ENCODE measurements around the gene SLCO4A1. TPM values are rescaled to one million over a fixed set of nuclear protein-coding genes. Genes with fewer than 3 reads are reported as not detected.
"Not testable (repeated sequence)": the region's sequence is repeated elsewhere in the genome, so short reads cannot be mapped to it uniquely, and the experiment has no call there.

Gene SLCO4A1
- polyA plus RNA-seq, 1 donor = 0.30 TPM

DNA sequence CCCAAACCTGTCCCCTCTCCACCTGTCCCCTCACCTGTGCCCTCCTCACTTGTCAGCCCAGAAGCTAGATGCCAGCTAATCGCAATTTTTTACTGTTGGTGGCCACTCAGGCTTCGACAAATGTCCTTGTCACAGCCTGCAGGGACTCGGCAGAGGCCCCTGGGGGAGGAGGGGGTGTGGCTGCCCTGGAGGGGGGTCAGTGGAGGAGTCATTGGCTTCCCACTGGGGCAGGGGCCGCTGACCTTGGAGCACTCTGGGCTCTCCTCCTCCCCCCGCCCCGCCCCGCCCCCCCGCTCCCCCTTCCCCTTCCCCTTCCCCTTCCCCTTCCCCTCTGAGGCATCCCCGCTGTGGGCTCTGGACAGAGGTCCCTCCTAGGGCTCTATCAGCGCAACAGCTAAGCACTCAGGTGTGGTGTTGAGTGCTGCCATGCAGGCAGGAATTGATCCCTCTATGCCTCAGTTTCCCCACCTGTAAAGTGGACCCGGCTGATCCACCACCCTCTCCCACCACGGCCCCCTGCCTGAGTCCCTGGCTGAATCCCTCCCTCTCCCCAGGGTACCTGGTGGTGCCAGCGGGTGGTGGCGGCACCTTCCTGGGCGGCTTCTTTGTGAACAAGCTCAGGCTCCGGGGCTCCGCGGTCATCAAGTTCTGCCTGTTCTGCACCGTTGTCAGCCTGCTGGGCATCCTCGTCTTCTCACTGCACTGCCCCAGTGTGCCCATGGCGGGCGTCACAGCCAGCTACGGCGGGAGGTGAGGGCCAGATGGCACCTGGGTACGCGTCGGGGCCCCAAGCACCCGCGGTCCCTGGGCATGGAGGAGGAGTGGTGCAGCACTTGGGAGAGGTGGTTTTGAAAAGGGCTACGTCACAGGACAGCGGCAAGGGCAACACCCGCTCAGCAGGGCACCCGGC, 23.8 kb downstream of the SLCO4A1 start:
- no peak for DNase-seq (ENCODE audit: low read depth)

DNA sequence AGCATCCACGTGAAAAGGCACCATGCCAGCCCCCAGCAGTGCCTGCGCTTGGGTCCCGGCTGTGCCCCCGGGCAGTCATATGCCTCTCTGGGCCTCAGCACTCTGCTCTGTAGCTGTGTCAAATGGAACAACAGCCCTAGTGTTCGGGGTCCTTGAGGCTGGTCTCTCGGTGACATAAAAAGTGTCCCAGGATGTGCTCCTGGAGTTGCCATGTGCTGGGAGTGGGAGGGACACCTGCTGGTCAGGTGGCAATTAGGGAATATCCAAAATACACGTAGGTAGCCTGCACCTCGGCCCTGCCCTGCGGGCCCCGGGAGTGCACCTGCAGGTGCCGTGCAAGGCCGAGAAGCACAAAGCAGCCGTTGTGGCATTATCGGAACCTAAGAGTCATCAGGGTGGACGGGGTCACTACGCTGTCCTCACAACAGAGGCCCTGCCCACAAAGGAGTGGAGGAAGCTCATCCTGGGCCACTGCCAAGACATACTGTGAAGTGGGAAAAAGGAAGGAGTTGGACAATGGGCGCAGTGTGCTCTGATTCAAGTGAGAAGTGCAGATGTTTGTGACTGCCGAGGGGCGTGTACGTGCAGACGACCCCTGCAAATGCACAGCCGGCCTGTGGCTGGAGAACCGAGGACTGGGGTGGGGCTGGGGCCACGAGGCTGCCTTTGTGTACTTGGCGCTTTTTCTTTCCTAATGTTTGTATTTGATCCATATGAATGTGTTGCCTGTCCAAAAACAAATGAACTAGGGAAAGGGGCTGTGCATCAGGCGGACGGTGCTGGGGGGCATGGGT, 24.6 kb downstream of the SLCO4A1 start:
- no peak for DNase-seq (ENCODE audit: low read depth)

DNA sequence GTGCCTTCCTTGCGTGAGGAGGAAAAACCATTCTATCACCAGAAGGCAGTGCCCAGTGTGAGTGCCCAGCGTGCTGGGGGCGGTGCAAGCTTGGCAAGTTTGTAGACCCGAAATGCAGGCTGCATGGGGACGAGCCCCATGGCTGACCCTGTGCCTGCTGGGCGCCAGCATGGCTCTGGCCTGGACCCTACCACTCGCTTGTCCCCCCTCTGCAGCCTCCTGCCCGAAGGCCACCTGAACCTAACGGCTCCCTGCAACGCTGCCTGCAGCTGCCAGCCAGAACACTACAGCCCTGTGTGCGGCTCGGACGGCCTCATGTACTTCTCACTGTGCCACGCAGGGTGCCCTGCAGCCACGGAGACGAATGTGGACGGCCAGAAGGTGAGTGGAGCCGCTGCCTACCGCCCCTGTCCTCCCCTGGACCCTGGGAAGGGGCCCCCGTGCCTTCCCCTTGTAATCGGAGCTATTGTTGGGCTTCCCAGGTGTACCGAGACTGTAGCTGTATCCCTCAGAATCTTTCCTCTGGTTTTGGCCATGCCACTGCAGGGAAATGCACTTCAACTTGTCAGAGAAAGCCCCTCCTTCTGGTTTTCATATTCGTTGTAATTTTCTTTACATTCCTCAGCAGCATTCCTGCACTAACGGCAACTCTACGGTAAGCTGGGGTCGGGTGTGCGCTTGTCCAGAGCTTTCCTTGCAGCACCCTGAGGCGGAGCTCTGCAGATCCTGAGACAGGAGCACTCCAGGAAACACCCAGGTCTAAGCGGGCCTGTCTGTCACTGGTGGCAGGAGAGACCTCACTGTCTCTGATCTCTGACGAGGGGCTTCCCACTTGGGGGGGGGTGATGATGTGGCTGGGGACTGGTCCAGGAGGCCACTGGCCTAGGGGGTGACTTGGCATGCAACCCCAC, 25.5 kb downstream of the SLCO4A1 start:
- DNase-seq (ENCODE audit: low read depth) = no peak

DNA sequence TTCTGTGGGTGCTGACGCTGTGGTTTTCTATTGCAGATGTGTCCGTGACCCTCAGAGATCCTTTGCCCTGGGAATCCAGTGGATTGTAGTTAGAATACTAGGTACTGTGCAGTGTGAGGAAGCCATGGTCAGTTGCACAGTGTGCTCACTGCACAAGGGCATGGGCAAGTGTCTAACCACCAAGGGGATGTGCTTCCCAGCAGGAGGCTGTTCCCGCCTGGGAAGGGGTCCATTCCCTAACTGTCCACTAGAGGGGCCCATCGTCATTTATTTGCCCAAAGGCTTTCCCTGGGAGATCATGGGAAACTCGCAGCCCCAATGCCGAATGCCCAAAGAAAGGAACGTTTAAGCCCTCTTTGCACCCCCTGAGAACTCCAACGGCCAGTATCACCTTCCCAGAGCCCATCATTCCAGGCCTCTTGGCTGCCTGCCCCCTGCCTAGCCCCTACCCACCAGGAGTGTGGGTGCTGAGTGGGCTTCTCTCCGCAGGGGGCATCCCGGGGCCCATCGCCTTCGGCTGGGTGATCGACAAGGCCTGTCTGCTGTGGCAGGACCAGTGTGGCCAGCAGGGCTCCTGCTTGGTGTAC, 26.2 kb downstream of the SLCO4A1 start:
- DNase-seq (ENCODE audit: low read depth) = no peak

DNA sequence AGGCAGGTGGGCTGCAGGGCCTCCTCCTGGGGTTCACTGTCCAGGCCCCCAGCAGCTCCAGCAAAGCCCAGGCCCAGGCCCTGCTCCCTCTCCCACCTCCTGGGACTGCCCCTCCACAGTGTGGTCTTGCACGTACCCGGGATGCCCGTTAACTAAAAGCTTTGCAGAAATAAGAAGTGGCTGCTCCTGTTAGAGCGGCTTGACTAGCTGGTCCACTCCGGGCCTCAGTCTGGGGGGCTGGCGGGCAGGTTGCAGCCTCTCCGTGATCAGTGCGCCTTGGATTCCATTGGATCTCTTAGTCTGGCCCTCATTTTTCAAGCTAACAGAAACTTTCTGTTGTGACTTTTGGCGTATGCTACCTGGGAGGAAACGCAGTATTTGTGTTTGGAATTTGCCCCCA, 26.9 kb downstream of the SLCO4A1 start:
- no peak for DNase-seq (ENCODE audit: low read depth)

DNA sequence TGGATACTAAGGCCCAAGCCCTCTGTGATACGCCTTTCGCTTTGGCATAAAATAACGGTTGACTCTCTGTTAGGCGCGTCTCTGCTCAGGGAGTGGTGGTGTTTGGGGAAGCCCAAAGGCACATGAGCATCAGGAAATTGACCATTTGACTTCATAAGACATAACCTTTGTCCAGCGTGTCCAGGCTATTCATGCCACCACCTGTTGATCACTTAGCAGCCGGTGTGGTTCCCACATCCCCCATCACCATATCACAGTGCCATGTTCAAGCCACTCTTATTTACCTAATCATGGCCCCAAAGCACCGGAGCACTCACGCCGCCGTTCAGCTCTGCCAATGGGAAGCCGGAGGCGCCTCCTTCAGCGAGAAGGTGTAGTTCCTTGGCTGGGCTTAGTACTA, 27.9 kb downstream of the SLCO4A1 start:
- DNase-seq (ENCODE audit: low read depth) = no peak

DNA sequence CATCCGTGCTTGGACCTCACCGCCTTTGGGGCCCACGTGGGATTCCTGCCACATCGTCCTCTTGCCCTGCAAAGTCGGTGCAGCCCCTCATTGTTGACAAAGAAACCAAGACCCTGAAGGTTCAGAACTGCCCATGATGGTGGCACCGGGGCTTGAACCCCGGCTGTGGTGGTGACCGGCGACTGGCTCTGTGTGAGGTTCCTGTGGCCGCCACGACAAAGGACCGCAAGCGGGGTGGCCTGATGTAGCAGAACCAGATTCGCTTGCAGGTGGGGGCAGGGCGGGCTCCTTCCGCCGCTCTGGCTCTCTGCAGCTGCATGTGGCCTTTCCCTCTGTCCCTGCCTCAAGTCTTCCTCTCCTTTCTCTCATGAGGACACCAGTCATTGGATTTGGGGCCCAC, 28.7 kb downstream of the SLCO4A1 start:
- no peak for DNase-seq (ENCODE audit: low read depth)

DNA sequence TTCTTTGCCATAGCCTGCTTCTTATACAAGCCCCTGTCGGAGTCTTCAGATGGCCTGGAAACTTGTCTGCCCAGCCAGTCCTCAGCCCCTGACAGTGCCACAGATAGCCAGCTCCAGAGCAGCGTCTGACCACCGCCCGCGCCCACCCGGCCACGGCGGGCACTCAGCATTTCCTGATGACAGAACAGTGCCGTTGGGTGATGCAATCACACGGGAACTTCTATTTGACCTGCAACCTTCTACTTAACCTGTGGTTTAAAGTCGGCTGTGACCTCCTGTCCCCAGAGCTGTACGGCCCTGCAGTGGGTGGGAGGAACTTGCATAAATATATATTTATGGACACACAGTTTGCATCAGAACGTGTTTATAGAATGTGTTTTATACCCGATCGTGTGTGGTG, 29.5 kb downstream of the SLCO4A1 start:
- no peak for DNase-seq (ENCODE audit: low read depth)

DNA sequence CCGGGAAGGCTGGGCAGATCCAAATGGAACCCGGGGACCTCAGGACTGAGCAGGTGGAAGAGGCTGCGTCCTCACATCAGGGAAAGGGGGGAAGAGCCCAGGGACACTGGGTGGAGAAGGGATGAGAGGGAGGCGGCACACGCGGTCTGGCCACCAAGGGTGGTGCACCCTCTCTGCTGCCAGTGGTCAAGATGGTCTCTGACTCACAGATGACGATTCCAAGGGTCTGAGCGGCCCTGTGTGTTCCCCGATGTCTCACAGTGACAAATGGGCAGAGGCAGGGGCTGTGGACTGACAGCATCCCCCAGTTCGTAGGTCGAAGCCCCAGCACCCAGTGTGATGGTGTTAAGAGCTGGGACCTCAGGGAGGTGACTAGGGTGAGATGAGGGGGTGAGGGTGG, 32.1 kb downstream of the SLCO4A1 start:
- DNase-seq (ENCODE audit: low read depth) = no peak

DNA sequence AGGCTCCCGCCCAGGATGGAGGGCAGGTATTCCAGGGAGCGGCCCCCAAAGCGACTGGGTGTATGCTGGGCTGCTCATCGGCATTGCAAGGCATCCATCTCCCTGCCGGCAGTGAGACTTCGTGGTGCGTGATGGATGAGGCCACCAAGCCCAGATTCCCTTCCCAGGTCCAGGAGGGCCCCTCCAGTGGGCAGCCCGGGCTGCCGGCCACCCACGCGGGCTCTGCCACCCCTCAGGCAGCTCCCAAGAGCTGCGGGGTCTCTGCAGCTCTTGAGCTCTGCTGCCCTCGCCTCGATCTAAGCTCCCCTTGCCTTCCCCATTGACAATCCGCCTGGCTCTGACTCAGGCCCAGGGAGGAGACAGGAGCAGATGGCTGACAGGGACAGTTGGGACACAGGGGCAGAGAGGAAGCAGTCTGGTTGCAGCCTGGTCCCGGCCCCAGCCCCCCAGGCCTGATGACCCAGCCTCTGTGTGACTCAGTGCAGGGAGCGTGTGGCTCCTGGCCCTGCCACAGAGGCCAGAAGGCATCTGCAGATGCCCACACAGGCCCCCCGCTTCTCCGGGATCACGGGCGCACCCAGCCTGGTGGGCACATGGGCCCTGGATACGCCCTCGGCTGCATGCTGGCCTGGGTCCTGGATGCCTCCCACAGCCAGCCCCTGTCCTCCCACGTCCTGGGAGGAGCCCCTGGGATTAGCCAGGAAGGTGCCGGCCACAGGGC, 33.0 kb downstream of the SLCO4A1 start:
- no peak for DNase-seq (ENCODE audit: low read depth)

DNA sequence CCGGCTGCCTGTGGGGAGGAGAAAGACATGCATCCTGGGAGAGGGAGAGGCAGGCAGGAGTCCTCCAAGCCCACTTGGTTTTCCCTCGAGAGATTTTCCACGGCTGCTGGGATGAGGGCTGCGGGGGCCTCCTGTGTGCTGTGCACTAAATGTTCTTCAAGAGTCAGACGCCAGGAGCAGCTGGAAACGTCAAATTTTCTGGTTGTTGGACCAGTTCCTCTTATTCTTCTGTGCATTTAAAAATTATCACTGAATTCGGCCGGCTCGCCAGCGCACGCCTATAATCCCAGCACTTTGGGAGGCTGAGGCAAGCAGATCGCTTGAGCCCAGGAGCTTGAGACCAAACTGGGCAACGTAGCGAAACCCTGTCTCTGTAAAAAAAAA, 33.6 kb downstream of the SLCO4A1 start:
- no peak for DNase-seq (ENCODE audit: low read depth)

DNA sequence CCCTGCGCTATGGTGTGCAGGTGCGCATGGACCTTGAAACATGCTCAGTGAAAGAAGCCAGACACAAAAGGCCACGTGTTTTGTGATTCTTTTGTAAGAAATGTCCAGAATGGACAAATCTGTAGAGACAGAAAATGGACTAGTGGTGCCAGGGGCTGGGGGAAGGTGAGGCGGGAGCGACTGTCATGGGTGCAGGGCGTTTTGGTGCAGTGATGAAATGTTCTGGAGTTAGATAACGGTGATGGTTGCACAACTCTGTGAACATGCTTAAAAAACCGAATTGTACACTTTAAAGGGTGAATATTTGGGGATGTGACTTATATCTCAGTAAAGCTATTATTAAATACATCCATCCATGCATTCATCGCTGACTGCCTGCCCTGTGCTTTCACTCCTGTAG, 34.7 kb downstream of the SLCO4A1 start:
- no peak for DNase-seq (ENCODE audit: low read depth)

DNA sequence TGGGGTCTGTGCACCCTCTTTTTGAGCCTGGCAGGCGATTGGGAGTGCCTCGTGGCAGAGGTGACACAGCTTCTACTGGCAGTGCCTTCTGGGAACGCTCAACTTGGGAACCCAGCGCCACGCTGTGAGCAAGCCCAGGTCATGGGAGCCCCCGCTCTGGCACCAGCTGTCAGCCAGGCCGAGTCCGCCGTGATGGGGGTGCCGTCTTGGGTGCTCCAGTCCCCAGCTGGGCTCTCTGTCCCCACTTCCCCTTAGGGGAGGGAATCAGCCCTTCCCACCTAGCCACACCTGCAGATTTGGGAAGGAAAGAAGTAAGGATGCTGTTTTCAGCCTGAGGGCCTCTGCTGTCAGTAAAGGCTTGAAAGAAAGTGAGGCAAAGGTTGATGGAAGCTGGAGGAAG, 35.4 kb downstream of the SLCO4A1 start:
- DNase-seq (ENCODE audit: low read depth) = no peak

DNA sequence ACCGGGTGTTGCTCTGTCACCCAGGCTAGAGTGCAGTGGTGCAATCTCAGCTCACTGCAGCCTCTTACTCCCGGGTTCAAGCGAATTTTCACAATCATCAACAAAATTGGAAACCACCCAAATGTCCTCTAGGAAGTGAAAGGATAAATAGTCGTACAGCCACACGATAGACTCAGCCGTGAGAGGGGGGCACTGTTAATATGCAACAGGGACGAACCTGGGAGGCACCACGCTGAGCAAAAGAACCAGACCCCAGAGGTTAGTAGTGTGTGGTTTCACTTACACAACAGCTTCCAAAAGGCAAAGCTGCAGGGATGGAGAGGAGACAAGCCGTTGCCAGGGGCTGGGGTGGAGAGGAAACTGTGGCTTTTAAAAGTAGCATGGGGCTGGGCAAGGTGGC, 36.2 kb downstream of the SLCO4A1 start:
- DNase-seq (ENCODE audit: low read depth) = no peak

DNA sequence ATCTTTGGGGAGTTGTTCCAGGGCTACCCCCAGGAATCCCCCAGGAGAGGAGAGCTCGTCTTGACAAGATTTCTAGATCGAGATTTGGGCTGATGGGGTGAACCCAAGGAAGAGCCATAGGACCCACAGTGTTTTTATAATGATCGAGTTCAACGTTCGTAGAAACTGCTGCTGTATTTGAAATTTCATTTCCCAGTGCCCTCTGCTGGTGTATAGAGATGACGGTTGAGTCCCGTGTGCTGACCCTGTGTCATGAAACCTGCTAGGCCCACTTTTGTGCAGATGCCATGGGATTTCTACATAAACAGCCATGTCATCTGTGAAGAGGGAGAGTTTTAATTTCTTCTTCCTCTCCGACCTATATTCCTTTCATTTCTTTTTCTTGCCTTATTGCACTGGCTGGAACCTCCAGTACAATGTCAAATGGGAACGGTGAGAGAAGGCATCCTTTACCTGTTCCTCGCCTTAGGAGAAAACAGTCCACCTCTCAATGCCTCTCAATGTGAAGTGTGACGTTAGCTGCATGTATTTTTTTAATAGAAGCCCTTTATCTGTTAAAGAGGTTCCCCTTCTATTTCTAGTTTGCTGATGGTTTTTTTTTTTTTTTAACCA, 37.8 kb downstream of the SLCO4A1 start:
- DNase-seq (ENCODE audit: low read depth) = no peak

DNA sequence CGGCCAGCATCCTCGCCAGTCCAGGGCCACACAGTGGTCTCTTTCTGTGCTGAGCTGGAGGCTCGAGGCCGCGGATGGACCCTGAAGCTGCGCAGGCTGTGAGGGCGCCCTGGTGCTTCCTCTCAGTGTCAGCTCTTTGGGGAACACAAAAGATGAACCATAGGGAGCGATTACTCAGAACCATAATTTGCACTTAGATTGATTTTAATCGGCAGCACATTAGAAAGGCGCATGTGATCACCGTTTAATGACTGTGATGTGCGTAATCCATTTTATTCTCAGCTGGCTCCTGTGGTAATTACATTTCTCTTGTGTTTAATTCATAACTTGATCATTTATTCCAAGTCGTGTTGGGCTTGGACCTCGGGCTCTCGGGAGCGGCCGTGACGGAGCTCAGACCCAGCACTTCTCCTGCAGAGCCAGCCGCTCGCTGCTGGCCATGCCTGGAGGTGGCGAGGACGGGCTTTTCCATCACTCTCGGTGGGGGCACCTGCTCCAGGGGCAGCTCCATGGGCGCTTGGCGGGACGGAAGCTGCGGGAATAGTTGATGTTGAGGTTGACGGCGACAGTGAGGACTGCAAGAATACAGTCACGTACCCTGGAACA, 40.7 kb downstream of the SLCO4A1 start:
- DNase-seq (ENCODE audit: low read depth) = no peak

DNA sequence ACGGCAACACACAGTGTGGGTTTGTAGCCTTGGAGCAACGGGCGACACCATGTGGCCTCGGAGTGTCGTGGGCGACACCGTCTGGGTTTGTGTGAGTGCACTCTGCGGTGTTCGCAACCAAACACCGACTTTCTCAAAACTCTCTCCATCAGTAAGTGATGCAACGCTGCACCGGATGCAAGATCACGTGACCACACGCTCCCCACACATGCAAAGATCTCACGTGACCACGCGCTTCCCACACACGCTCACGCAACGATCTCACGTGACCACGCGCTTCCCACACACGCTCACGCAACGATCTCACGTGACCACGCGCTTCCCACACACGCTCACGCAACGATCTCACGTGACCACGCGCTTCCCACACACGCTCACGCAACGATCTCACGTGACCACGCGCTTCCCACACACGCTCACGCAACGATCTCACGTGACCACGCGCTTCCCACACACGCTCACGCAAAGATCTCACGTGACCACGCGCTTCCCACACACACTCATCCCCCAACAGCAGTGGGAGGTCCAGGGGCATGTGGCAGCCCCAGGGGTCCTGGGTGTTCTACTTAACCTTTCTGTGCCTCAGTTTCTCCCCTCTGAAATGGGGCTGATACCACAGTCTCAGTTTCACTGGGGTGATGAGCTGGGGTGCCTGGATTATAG, 41.5 kb downstream of the SLCO4A1 start:
- DNase-seq (ENCODE audit: low read depth) = not testable (repeated sequence)

DNA sequence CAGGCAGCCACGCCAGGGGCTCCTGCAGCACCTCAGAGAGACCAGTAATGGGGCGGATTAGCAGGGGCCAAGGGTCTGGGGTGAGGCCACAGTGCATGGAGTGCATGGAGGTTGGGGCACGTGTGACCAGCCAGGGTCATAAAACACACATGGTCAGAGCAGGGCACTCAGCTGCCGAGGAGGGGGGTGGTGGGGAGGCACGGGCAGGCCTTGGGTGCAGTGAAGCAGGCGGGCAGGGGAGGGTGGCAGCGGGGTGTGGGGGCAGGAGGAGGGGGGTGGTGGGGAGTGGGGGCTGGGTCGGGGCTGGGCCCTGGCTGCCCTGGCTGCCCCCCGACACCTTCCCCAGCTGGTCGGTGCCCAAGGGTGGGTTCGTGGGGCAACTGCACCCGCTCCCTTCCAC, 42.7 kb downstream of the SLCO4A1 start:
- no peak for DNase-seq (ENCODE audit: low read depth)

DNA sequence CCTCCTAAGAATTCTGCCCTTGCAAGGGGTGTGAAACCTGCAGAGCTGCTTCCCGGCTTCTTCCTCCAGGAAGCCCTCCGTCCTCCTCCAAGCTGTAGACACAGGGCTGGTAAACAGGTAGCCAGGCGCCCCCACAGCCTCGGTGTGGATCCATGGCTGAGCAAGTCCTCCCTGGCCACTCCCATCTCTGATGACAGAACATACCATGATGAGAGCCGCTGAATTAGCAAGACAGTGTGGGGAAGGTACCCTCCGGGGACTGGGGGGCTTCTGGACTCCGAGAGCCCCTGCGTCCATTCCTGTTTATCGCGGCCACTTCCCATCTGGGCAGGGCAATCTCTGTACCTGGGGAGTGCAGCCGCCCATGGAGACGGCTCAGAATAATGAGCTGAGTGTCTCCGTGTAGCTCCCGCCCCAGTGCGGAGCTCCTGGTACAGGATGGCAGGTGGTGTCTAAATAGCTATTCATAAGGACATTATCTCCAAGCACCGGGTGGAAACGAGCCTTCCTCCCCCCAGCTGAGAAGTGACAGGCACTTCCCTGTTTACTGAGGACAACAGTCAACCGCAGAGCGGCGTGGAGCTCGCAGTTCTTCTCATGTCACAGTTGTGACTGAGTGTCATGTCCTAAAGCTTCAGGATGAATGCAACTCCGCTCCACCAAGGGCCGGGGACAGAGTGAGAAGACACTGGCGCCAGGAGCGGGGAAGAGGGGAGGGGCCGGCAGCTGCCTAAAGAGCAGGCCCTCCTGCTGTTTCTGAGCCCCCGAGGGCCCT, 43.7 kb downstream of the SLCO4A1 start:
- DNase-seq (ENCODE audit: low read depth) = no peak
